ENCODE data around the gene SELENOV. TPM values are rescaled to one million over a fixed set of nuclear protein-coding genes. Genes with fewer than 3 reads are reported as not detected.

The SELENOV gene
- total RNA-seq, 1 experiment from 2014 or later: not detected

- H3K27ac ChIP-seq (ENCODE audit: low read depth, low read length): no peak overlapping the region
- H4K20me1 ChIP-seq (ENCODE audit: insufficient read depth): no peaks in the 10 kb centered on the region
- H2AFZ ChIP-seq (ENCODE audit: low read depth, low read length, poor library complexity, severe bottlenecking): no peak overlapping the region
- DNase-seq (ENCODE audit: low read depth, low spot score) (no peak), ATAC-seq (no peak)
- no peaks in the 10 kb centered on the region for H3K9me3 ChIP-seq (ENCODE audit: control insufficient read depth in 1 of 2, insufficient read depth in 1 of 2, low read depth in 1 of 2, low read length in 2 of 2)
- no peak overlapping the region for H3K9ac ChIP-seq (ENCODE audit: low read length)
- H3K36me3 ChIP-seq (ENCODE audit: control insufficient read depth in 1 of 2, insufficient read depth in 2 of 2, low read length in 2 of 2): no peaks in the 10 kb centered on the region
- H3K9me2 ChIP-seq (ENCODE audit: insufficient read depth): no peaks in the 10 kb centered on the region
- no peak overlapping the region for H3K4me2 ChIP-seq (ENCODE audit: low read length)
- H3K4me1 ChIP-seq (ENCODE audit: control insufficient read depth in 1 of 2, insufficient read depth in 2 of 2, low read length in 2 of 2): peaks cover 0 to 5% of the 10 kb centered on the region in 2 experiments; a peak in 2 of 4 replicates
- BruUV-seq (replicated peaks): no TSS peak
- ChIA-PET RAD21 (ENCODE audit: low non-redundant PET in 1 of 2, low total read pairs in 2 of 2, uncharacterized antibody in 2 of 2, unreplicated experiment in 2 of 2) (no interaction called here), POLR2A (no interaction called here), CTCF (no interaction called here)
- no peaks in the 10 kb centered on the region for H3K79me2 ChIP-seq (ENCODE audit: insufficient read depth, low read length)
- intact Hi-C loops (cut with micrococcal nuclease): no loop called here
- no peaks in the 10 kb centered on the region for H3K27me3 ChIP-seq (ENCODE audit: insufficient read depth, low read length)
- no peak overlapping the region for H3K4me3 ChIP-seq (replicated peaks in 1 of 2; ENCODE audit: low read depth in 1 of 2, low read length in 2 of 2)
- no peak for TF ChIP-seq SRF (IDR thresholded peaks at IDR 0.05; ENCODE audit: low read depth)
Measured at GRCh38 chr19:39497996-39498797, 16.7 kb upstream of the SELENOV start.

GRCh38 chr19:39498798-39499642 is 15.9 kb upstream of the SELENOV start, which contains the start of gene DLL3:
Gene DLL3 (plus strand): TSS chr19:39498947. CDS start chr19:39498975, 28 bp downstream.
- BruUV-seq (replicated peaks): no TSS peak
- peaks cover 0 to 4% of the 10 kb centered on the region in 2 experiments; a peak in 1 of 4 replicates for H3K4me1 ChIP-seq (ENCODE audit: control insufficient read depth in 1 of 2, insufficient read depth in 2 of 2, low read length in 2 of 2)
- ChIA-PET POLR2A (no interaction called here), RAD21 (ENCODE audit: low non-redundant PET in 1 of 2, low total read pairs in 2 of 2, uncharacterized antibody in 2 of 2, unreplicated experiment in 2 of 2) (no interaction called here), CTCF (no interaction called here)
- no peaks in the 10 kb centered on the region for H3K79me2 ChIP-seq (ENCODE audit: insufficient read depth, low read length)
- H3K27me3 ChIP-seq (ENCODE audit: insufficient read depth, low read length): no peaks in the 10 kb centered on the region
- TF ChIP-seq YY1 (IDR thresholded peaks at IDR 0.05; ENCODE audit: extremely low read depth, insufficient replicate concordance, low read depth, low read length) (no peak), CEBPB (IDR thresholded peaks at IDR 0.05; ENCODE audit: low read depth) (no peak), CTCF (IDR thresholded peaks at IDR 0.05 in 2 of 3, conservative IDR thresholded peaks at IDR 0.05 in 1 of 3; ENCODE audit: borderline replicate concordance in 1 of 3, insufficient read depth in 1 of 3, low read depth in 2 of 3, low read length in 2 of 3) (no peak), ELF1 (IDR thresholded peaks at IDR 0.05; ENCODE audit: borderline replicate concordance, low read depth) (no peak), ZNF274 (IDR thresholded peaks at IDR 0.05; ENCODE audit: low read depth, low read length) (no peak)
- H2AFZ ChIP-seq (ENCODE audit: low read depth, low read length, poor library complexity, severe bottlenecking): no peak within 1 kb of the TSS
- H3K4me3 ChIP-seq (replicated peaks in 1 of 2; ENCODE audit: low read depth in 1 of 2, low read length in 2 of 2): no peak within 1 kb of the TSS
- H3K27ac ChIP-seq (ENCODE audit: low read depth, low read length): no peak within 1 kb of the TSS
- ATAC-seq (no peak), DNase-seq (ENCODE audit: low read depth, low spot score) (no peak)
- H4K20me1 ChIP-seq (ENCODE audit: insufficient read depth): no peaks in the 10 kb centered on the region
- no peaks in the 10 kb centered on the region for H3K9me3 ChIP-seq (ENCODE audit: control insufficient read depth in 1 of 2, insufficient read depth in 1 of 2, low read depth in 1 of 2, low read length in 2 of 2)
- intact Hi-C loops (cut with micrococcal nuclease): no loop called here
- no peak within 1 kb of the TSS for H3K4me2 ChIP-seq (ENCODE audit: low read length)
- no peak within 1 kb of the TSS for H3K9ac ChIP-seq (ENCODE audit: low read length)
- H3K9me2 ChIP-seq (ENCODE audit: insufficient read depth): no peaks in the 10 kb centered on the region
- no peaks in the 10 kb centered on the region for H3K36me3 ChIP-seq (ENCODE audit: control insufficient read depth in 1 of 2, insufficient read depth in 2 of 2, low read length in 2 of 2)

Data from HCT116 (cell line).